ENCODE measurements around the gene MAGOH.
"Not testable (repeated sequence)": the region's sequence is repeated elsewhere in the genome, so short reads cannot be mapped to it uniquely, and the experiment has no call there.

MAGOH gene

DNA sequence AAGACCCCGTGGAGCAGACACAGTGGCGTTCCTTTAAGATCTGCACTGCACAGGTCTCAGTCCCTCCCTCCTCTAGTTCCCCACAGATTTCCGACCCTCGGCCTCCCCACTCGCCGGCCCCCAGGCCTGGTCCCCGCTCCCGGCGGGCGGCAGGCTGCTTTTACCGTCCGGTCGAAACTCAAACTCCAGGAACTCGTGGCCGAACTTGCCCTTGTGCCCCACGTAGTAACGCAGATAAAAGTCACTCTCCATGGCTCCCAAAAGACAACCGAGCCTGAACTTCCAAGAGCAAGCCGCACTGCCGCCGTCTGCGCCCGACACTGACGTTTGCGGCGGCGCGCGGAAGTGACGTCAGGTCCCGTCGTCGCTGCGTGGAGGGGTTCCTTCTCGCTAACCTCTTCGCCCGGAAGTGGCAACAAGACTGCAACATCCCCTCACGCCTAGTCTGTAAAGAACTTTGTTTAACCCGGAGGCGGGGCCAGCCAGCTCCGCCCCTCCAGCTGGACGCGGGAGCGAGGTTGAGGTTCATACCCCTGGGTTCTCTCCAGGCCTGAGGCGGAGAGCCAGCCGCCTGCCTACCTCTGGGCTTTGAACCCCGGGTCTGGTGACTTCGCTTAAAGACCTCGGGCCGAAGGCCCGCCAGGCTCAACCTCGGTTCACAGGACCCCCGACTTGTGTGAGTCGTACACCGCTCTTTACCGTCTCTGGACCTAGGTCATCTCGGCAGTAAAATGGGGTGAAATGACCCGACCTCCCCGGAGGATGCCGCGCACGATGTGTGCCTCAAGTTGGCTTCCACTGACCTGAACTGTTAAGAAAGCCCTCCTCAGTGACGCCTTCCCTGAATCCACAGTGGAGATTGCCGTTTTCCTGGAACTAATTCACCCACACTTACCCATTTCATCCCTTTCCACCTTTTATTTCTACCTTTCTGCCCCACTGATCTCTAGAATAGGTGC, at the start of gene MAGOH:
Gene MAGOH, minus strand, starts transcription at position 322 of the 959 bp plus-strand sequence. Its CDS starts 70 bp downstream, at position 252.
- H3K27ac ChIP-seq (ENCODE audit: low read depth, low read length) = peak within 1 kb of the TSS; percentile 46
- no peaks in the 10 kb centered on the region for H3K9me3 ChIP-seq (ENCODE audit: control insufficient read depth in 1 of 2, low read length in 2 of 2)
- H3K9ac ChIP-seq (ENCODE audit: low read depth in 1 of 2, low read length in 2 of 2) = peak within 1 kb of the TSS; percentile 91 to 97
- H3K27me3 ChIP-seq (ENCODE audit: control insufficient read depth in 1 of 2, insufficient read depth in 2 of 2, low read length in 2 of 2) = no peaks in the 10 kb centered on the region
- H3K4me3 ChIP-seq (ENCODE audit: low read depth in 1 of 2, low read length in 2 of 2) = peak within 1 kb of the TSS; percentile 99
- H3K36me3 ChIP-seq (ENCODE audit: control insufficient read depth in 1 of 2, insufficient read depth in 2 of 2, low read length in 2 of 2) = peaks cover 0 to 27% of the 10 kb centered on the region in 2 donors
- peaks cover 15 to 20% of the 10 kb centered on the region in 2 donors for H3K4me1 ChIP-seq (ENCODE audit: control insufficient read depth in 1 of 2, insufficient read depth in 2 of 2, low read length in 2 of 2)

DNA sequence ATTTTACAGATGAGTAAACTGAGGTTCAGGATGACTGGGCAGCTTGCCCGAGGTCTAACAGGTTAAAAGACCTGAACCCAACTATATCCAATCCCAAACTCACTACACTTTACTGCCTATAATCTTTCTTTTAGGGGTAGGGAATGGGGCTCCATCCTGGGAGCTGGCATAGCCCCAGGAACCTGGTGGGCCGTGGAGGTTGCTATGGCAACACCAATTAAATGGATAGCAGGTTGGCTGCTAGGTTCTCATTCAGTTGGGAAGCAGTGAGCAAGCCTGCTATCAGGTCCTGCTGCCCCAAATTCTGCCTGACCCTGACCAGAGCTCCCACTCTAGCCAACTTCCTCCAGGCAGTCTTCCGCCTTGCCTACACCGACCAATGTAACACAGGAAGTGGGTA, 48.6 kb upstream of the MAGOH start:
- Histone ChIP-seq H3K9ac (ENCODE audit: low read depth in 1 of 2, low read length in 2 of 2) (no peak overlapping the region), H3K27me3 (ENCODE audit: control insufficient read depth in 1 of 2, insufficient read depth in 2 of 2, low read length in 2 of 2) (no peaks in the 10 kb centered on the region), H3K27ac (ENCODE audit: low read depth, low read length) (no peak overlapping the region), H3K9me3 (ENCODE audit: control insufficient read depth in 1 of 2, low read length in 2 of 2) (no peaks in the 10 kb centered on the region), H3K36me3 (ENCODE audit: control insufficient read depth in 1 of 2, insufficient read depth in 2 of 2, low read length in 2 of 2) (no peaks in the 10 kb centered on the region), H3K4me1 (ENCODE audit: control insufficient read depth in 1 of 2, insufficient read depth in 2 of 2, low read length in 2 of 2) (no peaks in the 10 kb centered on the region), H3K4me3 (ENCODE audit: low read depth in 1 of 2, low read length in 2 of 2) (no peak overlapping the region)

DNA sequence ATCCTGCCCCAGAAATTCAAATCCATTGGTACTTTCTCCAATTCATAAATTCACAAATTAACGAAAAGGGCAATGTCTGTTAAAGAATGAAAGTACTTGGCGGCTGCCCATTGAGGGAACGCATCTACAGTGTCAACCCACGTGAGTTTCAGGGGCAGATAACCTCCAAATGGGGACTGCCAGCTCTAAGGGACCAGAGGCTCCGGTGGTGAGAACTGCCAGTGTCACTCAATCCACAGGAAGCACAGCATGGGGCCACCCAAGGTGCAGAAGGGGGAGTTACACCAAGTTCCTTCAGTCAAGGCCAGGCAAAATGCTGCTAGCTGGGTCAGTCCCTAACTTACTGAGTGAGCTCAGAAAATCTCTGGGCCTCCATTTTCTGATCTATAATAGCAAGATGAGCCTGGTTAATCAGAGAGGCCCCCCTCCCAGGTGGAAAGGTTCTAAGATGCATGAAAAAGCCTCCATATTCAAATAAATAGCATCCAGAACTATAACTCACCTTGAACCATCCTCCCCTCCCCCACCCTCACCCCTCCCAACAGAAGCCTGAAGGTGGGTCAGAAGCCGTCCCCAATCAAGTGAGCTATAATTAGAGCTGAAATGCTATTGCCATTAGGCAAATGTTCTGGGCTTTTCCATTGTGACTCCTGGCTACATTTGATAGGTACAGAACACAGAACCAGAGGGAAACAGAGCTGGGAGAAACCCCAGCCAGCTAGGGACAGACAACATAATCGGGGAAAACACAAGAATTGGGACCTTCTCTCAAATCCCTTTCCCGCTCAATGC, 47.8 kb upstream of the MAGOH start:
- Histone ChIP-seq H3K4me3 (ENCODE audit: low read depth in 1 of 2, low read length in 2 of 2) (no peak overlapping the region), H3K4me1 (ENCODE audit: control insufficient read depth in 1 of 2, insufficient read depth in 2 of 2, low read length in 2 of 2) (no peaks in the 10 kb centered on the region), H3K36me3 (ENCODE audit: control insufficient read depth in 1 of 2, insufficient read depth in 2 of 2, low read length in 2 of 2) (no peaks in the 10 kb centered on the region), H3K27me3 (ENCODE audit: control insufficient read depth in 1 of 2, insufficient read depth in 2 of 2, low read length in 2 of 2) (no peaks in the 10 kb centered on the region), H3K27ac (ENCODE audit: low read depth, low read length) (no peak overlapping the region), H3K9ac (ENCODE audit: low read depth in 1 of 2, low read length in 2 of 2) (no peak overlapping the region), H3K9me3 (ENCODE audit: control insufficient read depth in 1 of 2, low read length in 2 of 2) (no peaks in the 10 kb centered on the region)

DNA sequence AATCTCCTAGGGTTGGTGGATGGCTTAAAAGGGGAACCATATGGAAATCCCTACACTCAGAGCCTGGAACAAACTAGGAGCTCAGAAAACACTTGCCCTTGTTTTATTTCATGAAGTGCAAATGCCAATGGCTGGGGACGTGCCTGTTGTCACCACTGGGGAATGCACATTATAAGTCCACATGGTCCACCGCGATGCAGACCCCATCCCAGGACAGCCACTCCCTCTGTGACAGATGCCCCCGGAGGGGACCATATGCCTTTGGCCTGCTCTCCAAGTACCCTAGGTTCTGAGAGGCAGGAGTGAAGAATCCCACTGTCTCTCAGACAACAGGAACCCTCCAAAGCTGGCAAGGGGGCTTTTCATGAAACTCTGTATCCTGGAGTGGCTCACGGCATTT, 47.2 kb upstream of the MAGOH start:
- H3K36me3 ChIP-seq (ENCODE audit: control insufficient read depth in 1 of 2, insufficient read depth in 2 of 2, low read length in 2 of 2) = no peaks in the 10 kb centered on the region

DNA sequence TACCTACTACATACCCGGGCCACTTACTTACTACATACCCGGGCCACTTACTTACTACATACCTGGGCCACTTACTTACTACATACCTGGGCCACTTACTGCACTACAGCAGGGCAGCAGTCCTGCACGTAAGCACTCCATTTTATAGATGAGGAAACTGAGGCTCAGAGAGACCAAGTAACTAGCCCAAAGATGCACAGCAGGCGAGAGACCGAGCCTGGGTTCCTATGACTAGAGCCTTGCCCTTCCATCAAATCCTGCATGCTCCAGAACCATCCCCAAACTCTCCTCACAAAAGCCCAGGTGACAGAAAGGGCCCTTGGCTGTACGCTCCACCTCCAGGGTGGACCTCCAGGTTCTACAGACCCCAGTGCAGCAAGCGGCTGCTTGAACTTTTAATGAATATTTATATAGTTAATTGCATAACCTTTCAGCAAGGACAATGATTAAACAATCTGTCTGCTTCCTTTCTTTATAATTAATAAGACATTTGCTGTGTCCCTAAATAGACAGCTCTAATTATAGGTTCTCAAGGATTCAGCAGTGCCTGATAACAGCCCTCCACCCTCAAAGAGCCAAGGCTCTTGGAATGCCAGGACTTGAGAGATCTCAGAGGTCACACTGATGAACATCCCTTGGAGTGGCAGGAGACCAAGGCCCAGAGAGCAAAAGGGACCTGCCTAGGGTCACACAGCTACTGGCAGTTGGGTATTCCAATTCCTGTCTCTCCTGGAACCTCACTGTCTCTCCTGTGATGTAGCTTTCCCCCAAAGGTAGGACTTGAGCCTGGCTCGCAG, 46.1 kb upstream of the MAGOH start:
- H3K36me3 ChIP-seq (ENCODE audit: control insufficient read depth in 1 of 2, insufficient read depth in 2 of 2, low read length in 2 of 2) = no peaks in the 10 kb centered on the region
- H3K9ac ChIP-seq (ENCODE audit: low read depth in 1 of 2, low read length in 2 of 2) = no peak overlapping the region

More for the DNA sequence above, 47.2 kb upstream of the MAGOH start:
- no peaks in the 10 kb centered on the region for H3K4me1 ChIP-seq (ENCODE audit: control insufficient read depth in 1 of 2, insufficient read depth in 2 of 2, low read length in 2 of 2)
- H3K27me3 ChIP-seq (ENCODE audit: control insufficient read depth in 1 of 2, insufficient read depth in 2 of 2, low read length in 2 of 2) = no peaks in the 10 kb centered on the region
- no peak overlapping the region for H3K4me3 ChIP-seq (ENCODE audit: low read depth in 1 of 2, low read length in 2 of 2)
- no peaks in the 10 kb centered on the region for H3K9me3 ChIP-seq (ENCODE audit: control insufficient read depth in 1 of 2, low read length in 2 of 2)
- no peak overlapping the region for H3K9ac ChIP-seq (ENCODE audit: low read depth in 1 of 2, low read length in 2 of 2)
- no peak overlapping the region for H3K27ac ChIP-seq (ENCODE audit: low read depth, low read length)

DNA sequence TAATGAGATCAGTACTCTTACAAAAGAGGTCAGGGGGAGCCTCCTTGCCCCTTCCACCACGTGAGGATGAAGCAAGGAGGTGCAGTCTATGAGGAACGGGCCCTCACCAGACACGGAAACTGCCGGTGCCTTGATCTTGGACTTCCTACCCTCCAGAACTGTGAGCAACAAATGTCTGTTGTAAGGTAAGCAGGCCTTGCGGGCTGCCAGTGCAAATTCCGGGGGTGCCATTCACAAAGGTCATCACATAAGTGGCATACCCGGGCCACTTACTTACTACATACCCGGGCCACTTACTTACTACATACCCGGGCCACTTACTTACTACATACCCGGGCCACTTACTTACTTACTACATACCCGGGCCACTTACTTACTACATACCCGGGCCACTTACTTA, 44.8 kb upstream of the MAGOH start:
- not testable (repeated sequence) for H3K36me3 ChIP-seq (ENCODE audit: control insufficient read depth in 1 of 2, insufficient read depth in 2 of 2, low read length in 2 of 2); H3K27ac ChIP-seq (ENCODE audit: low read depth, low read length); H3K9ac ChIP-seq (ENCODE audit: low read depth in 1 of 2, low read length in 2 of 2); H3K4me1 ChIP-seq (ENCODE audit: control insufficient read depth in 1 of 2, insufficient read depth in 2 of 2, low read length in 2 of 2); H3K9me3 ChIP-seq (ENCODE audit: control insufficient read depth in 1 of 2, low read length in 2 of 2); H3K27me3 ChIP-seq (ENCODE audit: control insufficient read depth in 1 of 2, insufficient read depth in 2 of 2, low read length in 2 of 2); H3K4me3 ChIP-seq (ENCODE audit: low read depth in 1 of 2, low read length in 2 of 2)

More for the DNA sequence above, 46.1 kb upstream of the MAGOH start:
- no peaks in the 10 kb centered on the region for H3K9me3 ChIP-seq (ENCODE audit: control insufficient read depth in 1 of 2, low read length in 2 of 2)
- no peak overlapping the region for H3K27ac ChIP-seq (ENCODE audit: low read depth, low read length)
- H3K27me3 ChIP-seq (ENCODE audit: control insufficient read depth in 1 of 2, insufficient read depth in 2 of 2, low read length in 2 of 2) = no peaks in the 10 kb centered on the region
- H3K4me3 ChIP-seq (ENCODE audit: low read depth in 1 of 2, low read length in 2 of 2) = no peak overlapping the region
- H3K4me1 ChIP-seq (ENCODE audit: control insufficient read depth in 1 of 2, insufficient read depth in 2 of 2, low read length in 2 of 2) = no peaks in the 10 kb centered on the region

DNA sequence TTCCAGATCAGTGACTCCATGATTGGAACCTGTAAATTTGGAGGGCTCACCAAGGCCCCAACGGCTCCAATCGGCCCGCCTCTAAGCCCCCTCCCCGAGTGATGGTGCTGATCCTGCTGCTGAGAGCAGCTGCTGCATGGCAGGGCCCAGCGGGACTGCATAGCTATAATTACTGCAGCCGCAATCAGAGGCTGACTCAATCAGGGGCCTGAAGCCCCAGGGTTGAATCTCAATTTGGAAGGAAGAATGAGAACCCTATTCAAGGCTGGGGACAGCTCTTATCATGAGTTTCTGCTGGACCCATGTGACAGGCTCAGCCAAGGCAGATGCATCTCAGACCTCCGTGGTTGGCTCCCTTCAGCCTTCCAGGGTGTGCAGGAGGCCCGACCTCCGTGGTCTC, 42.8 kb upstream of the MAGOH start:
- no peak overlapping the region for H3K9ac ChIP-seq (ENCODE audit: low read depth in 1 of 2, low read length in 2 of 2)
- no peaks in the 10 kb centered on the region for H3K9me3 ChIP-seq (ENCODE audit: control insufficient read depth in 1 of 2, low read length in 2 of 2)
- no peak overlapping the region for H3K4me3 ChIP-seq (ENCODE audit: low read depth in 1 of 2, low read length in 2 of 2)
- no peak overlapping the region for H3K27ac ChIP-seq (ENCODE audit: low read depth, low read length)
- H3K27me3 ChIP-seq (ENCODE audit: control insufficient read depth in 1 of 2, insufficient read depth in 2 of 2, low read length in 2 of 2) = no peaks in the 10 kb centered on the region
- no peaks in the 10 kb centered on the region for H3K36me3 ChIP-seq (ENCODE audit: control insufficient read depth in 1 of 2, insufficient read depth in 2 of 2, low read length in 2 of 2)
- no peaks in the 10 kb centered on the region for H3K4me1 ChIP-seq (ENCODE audit: control insufficient read depth in 1 of 2, insufficient read depth in 2 of 2, low read length in 2 of 2)

DNA sequence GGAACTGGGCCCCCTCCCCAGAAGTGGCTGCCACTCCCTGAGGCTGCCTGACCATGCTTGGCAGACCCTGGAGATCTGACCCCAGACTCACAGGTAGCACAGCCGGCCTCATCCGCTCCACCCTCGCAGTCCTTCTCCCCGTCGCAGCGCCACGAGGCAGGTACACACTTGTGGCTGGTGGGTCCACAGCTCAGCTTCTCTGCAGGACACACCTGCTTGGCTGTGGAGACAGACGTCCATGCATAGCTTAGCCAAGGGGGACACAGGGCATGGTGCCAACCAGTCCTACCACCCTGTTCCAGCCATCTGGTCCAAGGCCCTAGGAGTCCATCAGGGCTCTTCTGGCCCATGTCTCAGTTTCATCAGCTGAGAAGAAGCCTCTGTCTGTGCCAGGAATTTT, 42.2 kb upstream of the MAGOH start:
- no peaks in the 10 kb centered on the region for H3K4me1 ChIP-seq (ENCODE audit: control insufficient read depth in 1 of 2, insufficient read depth in 2 of 2, low read length in 2 of 2)
- no peaks in the 10 kb centered on the region for H3K9me3 ChIP-seq (ENCODE audit: control insufficient read depth in 1 of 2, low read length in 2 of 2)
- H3K4me3 ChIP-seq (ENCODE audit: low read depth in 1 of 2, low read length in 2 of 2) = no peak overlapping the region
- no peaks in the 10 kb centered on the region for H3K27me3 ChIP-seq (ENCODE audit: control insufficient read depth in 1 of 2, insufficient read depth in 2 of 2, low read length in 2 of 2)
- H3K27ac ChIP-seq (ENCODE audit: low read depth, low read length) = no peak overlapping the region
- no peaks in the 10 kb centered on the region for H3K36me3 ChIP-seq (ENCODE audit: control insufficient read depth in 1 of 2, insufficient read depth in 2 of 2, low read length in 2 of 2)
- H3K9ac ChIP-seq (ENCODE audit: low read depth in 1 of 2, low read length in 2 of 2) = no peak overlapping the region

DNA sequence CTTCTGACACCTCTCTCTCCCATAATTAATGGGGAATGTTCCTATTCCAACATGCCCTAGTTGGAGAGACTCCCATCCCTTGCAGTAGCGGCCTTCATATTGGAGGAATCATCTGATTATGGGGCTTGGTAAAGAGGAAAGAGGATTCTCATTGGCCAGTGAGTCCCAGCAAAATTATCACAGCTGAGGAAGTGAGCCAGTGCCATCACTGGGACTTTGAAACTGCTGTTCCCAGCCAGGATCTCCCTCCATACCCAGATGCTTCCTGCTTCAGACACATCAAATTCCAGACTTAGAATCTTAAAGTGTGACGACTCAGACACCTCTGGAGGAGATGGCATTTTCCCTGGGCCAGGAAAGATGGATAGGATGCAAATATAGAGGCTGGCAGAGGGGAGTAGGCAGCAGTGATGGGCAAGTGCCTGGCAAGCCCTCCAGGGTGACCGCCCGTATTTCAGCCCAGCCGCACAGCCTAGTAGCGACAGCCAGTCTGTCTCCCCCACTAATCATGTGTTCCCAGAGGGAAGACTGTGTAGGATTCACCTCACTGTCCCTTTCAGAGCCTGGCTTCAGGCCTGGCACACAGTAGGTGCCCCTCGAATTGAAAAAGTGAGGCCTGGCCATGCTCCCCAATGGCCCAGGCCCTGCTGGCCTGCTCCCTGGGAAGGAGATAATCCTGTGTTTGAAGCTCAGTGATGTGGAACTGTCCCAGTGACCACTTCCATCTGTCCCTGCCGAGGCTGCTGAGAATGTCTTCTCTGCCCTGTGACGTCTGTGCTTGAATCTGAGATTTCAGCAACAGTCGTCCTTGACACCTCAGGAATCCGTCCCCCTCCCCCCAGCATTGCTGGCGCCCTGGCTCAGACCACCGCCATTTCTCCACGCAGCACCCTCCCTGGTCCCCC, 41.2 kb upstream of the MAGOH start:
- Histone ChIP-seq H3K36me3 (ENCODE audit: control insufficient read depth in 1 of 2, insufficient read depth in 2 of 2, low read length in 2 of 2) (no peaks in the 10 kb centered on the region), H3K4me3 (ENCODE audit: low read depth in 1 of 2, low read length in 2 of 2) (no peak overlapping the region), H3K27ac (ENCODE audit: low read depth, low read length) (no peak overlapping the region), H3K9ac (ENCODE audit: low read depth in 1 of 2, low read length in 2 of 2) (no peak overlapping the region), H3K27me3 (ENCODE audit: control insufficient read depth in 1 of 2, insufficient read depth in 2 of 2, low read length in 2 of 2) (no peaks in the 10 kb centered on the region), H3K9me3 (ENCODE audit: control insufficient read depth in 1 of 2, low read length in 2 of 2) (no peaks in the 10 kb centered on the region), H3K4me1 (ENCODE audit: control insufficient read depth in 1 of 2, insufficient read depth in 2 of 2, low read length in 2 of 2) (no peaks in the 10 kb centered on the region)
